Caco-2 (cell line): Measurements from ENCODE around the gene ZFP36L2. TPM values are rescaled to one million over a fixed set of nuclear protein-coding genes. Genes with fewer than 3 reads are reported as not detected.

Experiments used
- BruUV-seq: library from RNA; stranded (reverse); fragments of 400-500 nt; replicated peaks from 2 replicates; lab custom pipeline; 2021; lab: Mats Ljungman, UMichigan
- CTCF ChIA-PET: fragments of 300-600 bp; sonication (Branson Sonifier 250); formaldehyde crosslinking; loops from one replicate; lab custom pipeline; 2022; ENCODE audit warnings: antibody characterized with exemption; lab: Charles Lee
- POLR2A ChIA-PET: fragments of 300-600 bp; sonication (Branson Sonifier 250); formaldehyde crosslinking; loops from one replicate; lab custom pipeline; 2022; ENCODE audit warnings: antibody characterized with exemption; lab: Charles Lee
- DNase-seq, 2 experiments: peaks; one replicate each; pipeline versions ENCODE4 v3.0.0 to v3.0.0-alpha.2; 2020 to 2022
- H3K27me3 ChIP-seq: replicated peaks from 2 replicates; pipeline ENCODE4 v1.6.0; 2011; ENCODE audit warnings: low read length; ENCODE audit not compliant: control insufficient read depth, insufficient read depth
- H3K36me3 ChIP-seq: 2 replicates; pipeline ENCODE4 v1.5.1; 2011; ENCODE audit warnings: low read length; ENCODE audit not compliant: control insufficient read depth, insufficient read depth
- H3K4me1 ChIP-seq: fragments of 250-450 bp; sonication (Bioruptor Pico); 2 replicates; pipeline ENCODE4 v1.5.1; 2020; ENCODE audit warnings: mild to moderate bottlenecking
- H3K4me3 ChIP-seq: 2 replicates; pipeline ENCODE4 v1.5.1; 2011; ENCODE audit warnings: low read depth, mild to moderate bottlenecking, control low read depth, low read length
- H3K9me3 ChIP-seq: fragments of 250-450 bp; sonication (Bioruptor Pico); 2 replicates; pipeline ENCODE4 v1.5.1; 2020; ENCODE audit warnings: mild to moderate bottlenecking, moderate library complexity
- H3K27ac Mint-ChIP-seq: one replicate; pipeline ENCODE4 v1.8.0; 2022; ENCODE audit warnings: mixed read lengths; ENCODE audit not compliant: unreplicated experiment
- H3K27me3 Mint-ChIP-seq: one replicate; pipeline ENCODE4 v1.8.0; 2022; ENCODE audit warnings: mixed read lengths; ENCODE audit not compliant: insufficient read depth, unreplicated experiment
- H3K36me3 Mint-ChIP-seq: one replicate; pipeline ENCODE4 v1.8.0; 2022; ENCODE audit warnings: mild to moderate bottlenecking, mixed read lengths; ENCODE audit not compliant: insufficient read depth, unreplicated experiment
- H3K4me1 Mint-ChIP-seq: one replicate; pipeline ENCODE4 v1.8.0; 2022; ENCODE audit warnings: low read depth, mixed read lengths; ENCODE audit not compliant: unreplicated experiment
- H3K4me3 Mint-ChIP-seq: one replicate; pipeline ENCODE4 v1.8.0; 2022; ENCODE audit warnings: mild to moderate bottlenecking, moderate library complexity, mixed read lengths; ENCODE audit not compliant: unreplicated experiment
- H3K9me3 Mint-ChIP-seq: one replicate; pipeline ENCODE4 v1.8.0; 2022; ENCODE audit warnings: mixed read lengths; ENCODE audit not compliant: unreplicated experiment
- intact Hi-C: fragments of 100-400 bp; cut with micrococcal nuclease; formaldehyde crosslinking; loops from one replicate; pipeline ENCODE4 v1.10.0; 2022; ENCODE audit not compliant: unreplicated experiment
- total RNA-seq: library from RNA; stranded (reverse); gene quantifications from 2 replicates; pipeline ENCODE4 v1.2.3, GENCODE V29; 2022
- TF ChIP-seq, protein P1 (sequence below), 2 experiments: fragments of 200-600 bp in 1 of 2; IDR thresholded peaks; 1 replicate in 1 of 2; 2 replicates in 1 of 2; pipeline versions ENCODE4 v1.5.1 to v1.8.0; 2011 to 2022; ENCODE audit warnings: antibody characterized with exemption in 1 of 2, control low read depth in 1 of 2, inconsistent platforms in 1 of 2, low read depth in 1 of 2, low read length in 1 of 2, mild to moderate bottlenecking in 1 of 2, moderate library complexity in 1 of 2; ENCODE audit not compliant: insufficient read depth in 1 of 2, severe bottlenecking in 1 of 2, unreplicated experiment in 1 of 2

ZFP36L2 gene
- total RNA-seq, 1 experiment from 2014 or later: 225 TPM

DNA sequence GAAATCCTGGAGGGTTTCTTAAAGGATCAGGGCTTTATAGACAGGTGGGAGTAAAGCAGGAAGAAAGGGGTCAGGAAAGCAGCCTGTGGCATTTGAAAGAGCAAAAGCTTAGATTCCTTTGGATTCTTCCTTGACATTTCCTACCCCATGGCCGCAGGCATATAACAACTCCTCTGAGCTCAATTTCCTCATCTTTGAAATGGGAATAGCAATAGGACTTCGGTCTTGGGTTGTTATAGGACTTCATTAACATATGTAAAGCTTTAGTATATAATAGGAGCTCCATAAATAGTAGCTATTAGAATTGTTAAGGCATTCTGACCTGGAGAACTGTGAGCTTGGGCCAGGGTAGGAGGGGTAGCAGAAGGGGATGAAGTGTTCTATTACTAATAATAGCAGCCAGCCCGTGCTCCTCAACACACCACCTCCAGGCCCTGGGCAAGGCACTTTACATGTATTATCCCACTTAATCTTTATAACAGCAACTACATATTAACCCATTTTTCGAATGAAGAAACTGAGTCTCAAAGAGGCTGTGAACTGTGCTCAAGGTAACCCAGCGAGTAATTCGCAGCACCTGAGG is 10.6 kb downstream of the ZFP36L2 start:
- intact Hi-C loops: no loop called here
- Mint-ChIP-seq H3K27me3 (no peaks in the 10 kb centered on the region), H3K36me3 (peaks cover 30% of the 10 kb centered on the region), H3K9me3 (no peaks in the 10 kb centered on the region), H3K4me1 (peaks cover 26% of the 10 kb centered on the region), H3K27ac (no peak overlapping the region), H3K4me3 (no peak overlapping the region)
- H3K4me3 ChIP-seq: no peak overlapping the region
- H3K36me3 ChIP-seq: 0 out of 2 replicates have a peak, but pooled peaks cover 1% of the 10 kb centered on the region
- H3K27me3 ChIP-seq: no peaks in the 10 kb centered on the region
- BruUV-seq: no TSS peak
- TF ChIP-seq, protein P1, sequence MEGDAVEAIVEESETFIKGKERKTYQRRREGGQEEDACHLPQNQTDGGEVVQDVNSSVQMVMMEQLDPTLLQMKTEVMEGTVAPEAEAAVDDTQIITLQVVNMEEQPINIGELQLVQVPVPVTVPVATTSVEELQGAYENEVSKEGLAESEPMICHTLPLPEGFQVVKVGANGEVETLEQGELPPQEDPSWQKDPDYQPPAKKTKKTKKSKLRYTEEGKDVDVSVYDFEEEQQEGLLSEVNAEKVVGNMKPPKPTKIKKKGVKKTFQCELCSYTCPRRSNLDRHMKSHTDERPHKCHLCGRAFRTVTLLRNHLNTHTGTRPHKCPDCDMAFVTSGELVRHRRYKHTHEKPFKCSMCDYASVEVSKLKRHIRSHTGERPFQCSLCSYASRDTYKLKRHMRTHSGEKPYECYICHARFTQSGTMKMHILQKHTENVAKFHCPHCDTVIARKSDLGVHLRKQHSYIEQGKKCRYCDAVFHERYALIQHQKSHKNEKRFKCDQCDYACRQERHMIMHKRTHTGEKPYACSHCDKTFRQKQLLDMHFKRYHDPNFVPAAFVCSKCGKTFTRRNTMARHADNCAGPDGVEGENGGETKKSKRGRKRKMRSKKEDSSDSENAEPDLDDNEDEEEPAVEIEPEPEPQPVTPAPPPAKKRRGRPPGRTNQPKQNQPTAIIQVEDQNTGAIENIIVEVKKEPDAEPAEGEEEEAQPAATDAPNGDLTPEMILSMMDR (IDR thresholded peaks at IDR 0.05; ENCODE audit: insufficient read depth in 1 of 2, low read depth in 1 of 2, low read length in 1 of 2, severe bottlenecking in 1 of 2, unreplicated experiment in 1 of 2): no peak
- no peaks in the 10 kb centered on the region for H3K9me3 ChIP-seq
- DNase-seq: no peak
- ChIA-PET CTCF (no interaction called here), POLR2A (no interaction called here)
- H3K4me1 ChIP-seq: peaks cover 24% of the 10 kb centered on the region

DNA sequence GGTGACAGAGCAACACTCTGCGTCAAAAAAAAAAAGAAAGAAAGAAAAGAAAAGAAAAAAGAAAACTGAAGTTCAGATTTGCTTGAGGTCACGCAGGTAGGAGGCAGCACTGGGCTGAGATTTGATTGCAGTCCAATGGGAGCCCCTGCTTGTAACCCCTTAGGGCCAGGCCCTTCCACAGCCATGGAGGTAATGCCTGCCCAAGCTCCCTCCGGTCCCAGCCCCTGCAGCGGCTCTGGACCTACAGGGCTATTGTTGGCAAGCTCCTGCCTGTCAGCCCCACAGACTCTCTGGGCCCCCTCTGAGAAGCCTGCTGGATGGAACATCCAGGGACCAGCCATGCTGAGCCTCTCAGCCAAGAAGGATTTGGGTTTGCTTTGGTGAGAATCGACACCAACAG is 12.2 kb downstream of the ZFP36L2 start:
- no peaks in the 10 kb centered on the region for H3K27me3 Mint-ChIP-seq
- H3K4me3 Mint-ChIP-seq: no peak overlapping the region
- TF ChIP-seq, protein P1 (IDR thresholded peaks at IDR 0.05; ENCODE audit: insufficient read depth in 1 of 2, low read depth in 1 of 2, low read length in 1 of 2, severe bottlenecking in 1 of 2, unreplicated experiment in 1 of 2): no peak
- POLR2A ChIA-PET: no interaction called here
- no peak for DNase-seq
- CTCF ChIA-PET: no interaction called here
- H3K4me1 Mint-ChIP-seq: peaks cover 21% of the 10 kb centered on the region
- BruUV-seq: no TSS peak
- peaks cover 20% of the 10 kb centered on the region for H3K4me1 ChIP-seq
- H3K4me3 ChIP-seq: no peak overlapping the region
- 0 out of 2 replicates have a peak, but pooled peaks cover 1% of the 10 kb centered on the region for H3K36me3 ChIP-seq
- no peak overlapping the region for H3K27ac Mint-ChIP-seq
- H3K9me3 Mint-ChIP-seq: no peaks in the 10 kb centered on the region
- no peaks in the 10 kb centered on the region for H3K9me3 ChIP-seq
- intact Hi-C loops: no loop called here
- H3K27me3 ChIP-seq: no peaks in the 10 kb centered on the region
- peaks cover 15% of the 10 kb centered on the region for H3K36me3 Mint-ChIP-seq

DNA sequence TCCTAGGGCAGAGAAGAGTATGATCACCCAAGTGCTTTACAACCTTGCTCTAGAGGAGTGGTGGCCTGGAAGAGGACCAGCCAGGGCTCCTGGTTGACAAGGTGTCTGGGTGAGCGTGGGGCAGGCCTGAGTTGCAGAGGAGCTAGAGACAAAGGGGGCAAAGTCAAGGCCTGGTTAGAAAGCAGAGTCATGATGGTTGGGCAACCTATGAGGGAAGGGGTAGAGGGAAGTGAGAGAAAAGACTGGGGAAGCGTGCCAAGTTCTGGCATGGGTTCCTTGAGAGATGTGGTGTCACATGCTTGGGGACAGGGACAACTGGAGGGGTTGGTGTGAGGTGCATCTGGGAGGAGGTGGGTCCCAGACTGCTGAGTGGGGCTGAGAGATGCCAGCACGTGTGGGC is 13.5 kb downstream of the ZFP36L2 start:
- no peaks in the 10 kb centered on the region for H3K27me3 ChIP-seq
- BruUV-seq: no TSS peak
- POLR2A ChIA-PET: no interaction called here
- H3K9me3 ChIP-seq: no peaks in the 10 kb centered on the region
- H3K36me3 Mint-ChIP-seq: peaks cover 4% of the 10 kb centered on the region
- intact Hi-C loops: no loop called here
- DNase-seq: no peak
- TF ChIP-seq, protein P1 (IDR thresholded peaks at IDR 0.05; ENCODE audit: insufficient read depth in 1 of 2, low read depth in 1 of 2, low read length in 1 of 2, severe bottlenecking in 1 of 2, unreplicated experiment in 1 of 2): no peak
- no peak overlapping the region for H3K4me3 ChIP-seq
- 0 out of 2 replicates have a peak, but pooled peaks cover 1% of the 10 kb centered on the region for H3K36me3 ChIP-seq
- peaks cover 13% of the 10 kb centered on the region for H3K4me1 Mint-ChIP-seq
- CTCF ChIA-PET: interaction anchor here (0.6 kb wide), 1 partner anchor 80 kb away, joined by 6 read pairs; no protein-coding TSS in a partner anchor
- H3K9me3 Mint-ChIP-seq: no peaks in the 10 kb centered on the region
- H3K27ac Mint-ChIP-seq: peak overlapping the region; percentile 1
- H3K4me1 ChIP-seq: peaks cover 7% of the 10 kb centered on the region; the same call in 1 of the 2 replicates
- no peaks in the 10 kb centered on the region for H3K27me3 Mint-ChIP-seq
- H3K4me3 Mint-ChIP-seq: no peak overlapping the region
